A549 (cell line): Measurements from ENCODE around the gene VIPR2.

Source experiments
- CTCF ChIP-seq: fragments of >200 bp; sonication (Bioruptor Twin); formaldehyde crosslinking; IDR thresholded peaks from 3 replicates; pipeline ENCODE4 v1.5.1; 2016
- RAD21 ChIP-seq, 2 experiments: fragments of >200 bp in 1 of 2; sonication (Bioruptor Twin) in 1 of 2; formaldehyde crosslinking in 1 of 2; IDR thresholded peaks in 1 of 2; conservative IDR thresholded peaks in 1 of 2; 2 replicates in 1 of 2; 3 replicates in 1 of 2; pipeline ENCODE4 v1.6.1; 2012 to 2018; ENCODE audit warnings: inconsistent platforms in 1 of 2
- REST ChIP-seq: fragments of 200-600 bp; sonication (generic); IDR thresholded peaks from 2 replicates; pipeline ENCODE4 v1.6.1; 2016; ENCODE audit warnings: antibody characterized with exemption, mild to moderate bottlenecking, moderate library complexity
- RFX5 ChIP-seq: fragments of 450-650 bp; IDR thresholded peaks from 2 replicates; pipeline ENCODE4 v1.7.1; 2014; ENCODE audit warnings: antibody characterized with exemption, mild to moderate bottlenecking, moderate library complexity

GRCh38 chr7:159143780-159144757 is 598 bp downstream of the VIPR2 start:
- TF ChIP-seq RAD21 (conservative IDR thresholded peaks at IDR 0.05 in 1 of 2, IDR thresholded peaks at IDR 0.05 in 1 of 2) (no peak), REST (no peak), RFX5 (no peak), CTCF (no peak)
